ENCODE measurements around the gene TMC8.

TMC8 gene

DNA sequence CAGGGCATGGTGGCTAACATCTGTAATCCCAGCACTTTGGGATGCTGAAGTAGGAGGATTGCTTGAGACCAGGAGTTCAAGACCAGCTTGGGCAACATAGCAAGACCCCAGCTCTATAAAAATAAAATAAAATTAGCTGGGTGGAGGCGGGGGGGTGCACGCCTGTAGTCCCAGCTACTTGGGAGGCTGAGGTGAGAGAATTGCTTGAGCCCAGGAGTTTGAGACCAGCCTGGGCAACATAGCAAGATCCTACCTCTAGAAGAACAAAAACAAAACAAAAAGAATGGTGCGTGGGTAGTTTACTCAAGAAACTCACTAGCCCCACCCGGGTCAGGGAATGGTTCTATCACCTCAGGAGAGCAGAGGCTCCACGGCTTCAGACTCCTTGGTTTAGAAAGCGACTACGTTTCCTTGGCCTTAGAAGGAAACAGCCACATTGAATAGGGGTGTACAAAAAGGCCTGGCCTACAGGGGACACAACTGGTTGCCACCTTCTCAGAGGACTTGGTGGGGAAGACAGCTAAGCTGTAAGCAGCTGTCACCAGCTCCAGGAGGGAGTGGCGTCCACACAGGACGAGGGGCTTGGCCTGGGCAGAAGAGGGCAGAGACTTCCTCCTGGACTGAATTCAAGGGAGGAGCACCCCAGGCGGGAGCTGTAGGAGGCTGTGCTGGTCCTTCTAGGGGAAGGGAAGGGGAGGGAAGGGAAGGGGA is 55.6 kb downstream of the TMC8 start:
- no peak for DNase-seq

DNA sequence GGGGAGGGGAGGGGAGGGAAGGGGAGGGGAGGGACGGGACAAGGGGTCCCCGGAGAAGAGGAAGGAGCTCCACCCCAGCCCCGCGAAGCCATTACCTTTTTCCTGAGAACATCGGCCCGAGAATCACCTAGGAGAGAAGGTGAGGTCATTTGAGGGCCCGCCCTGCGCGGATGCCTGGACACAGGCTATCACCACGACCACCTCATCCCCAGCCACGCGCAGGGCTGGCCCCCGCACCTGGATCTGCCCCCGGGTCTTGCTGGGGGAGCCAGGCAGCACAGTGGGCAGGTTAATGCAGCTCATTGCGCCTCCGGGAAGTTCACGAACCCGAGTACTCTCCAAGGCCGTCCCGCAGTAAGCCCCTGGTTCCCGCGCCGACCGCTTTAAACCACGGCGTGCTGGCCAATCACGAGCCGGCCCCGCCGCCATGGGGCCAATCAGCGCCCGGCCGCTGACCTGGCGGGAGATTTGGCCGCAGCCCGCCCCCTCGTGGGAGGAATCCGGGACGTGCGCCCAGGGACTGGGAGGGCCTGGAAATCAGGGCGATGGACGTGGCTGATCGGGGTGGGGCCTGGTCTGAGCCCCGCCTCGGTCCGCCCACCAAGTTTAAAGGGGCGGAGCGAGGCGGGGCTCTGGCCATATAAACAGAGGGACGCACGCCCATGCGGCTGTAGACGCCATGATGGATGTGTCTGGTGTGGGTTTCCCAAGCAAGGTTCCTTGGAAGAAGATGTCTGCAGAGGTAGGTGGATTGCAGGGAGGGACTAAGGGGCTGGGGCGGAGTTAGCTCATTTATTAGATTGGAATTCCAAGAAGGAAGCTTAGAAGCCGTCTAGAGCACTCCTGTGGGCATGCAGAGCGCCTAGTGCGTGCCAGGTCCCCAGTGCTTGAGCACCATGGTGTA is 56.4 kb downstream of the TMC8 start, which contains the start of the genes AFMID and TK1:
Gene AFMID, plus strand, starts transcription at position 671 of the 904 bp plus-strand sequence. Its CDS starts 9 bp downstream, at position 680.
Gene TK1, minus strand, starts transcription at position 361 of the 904 bp plus-strand sequence. Its CDS starts 58 bp downstream, at position 303.
- peak; percentile 77 for DNase-seq

Data from activated naive CD4-positive, alpha-beta T cell treated with anti-CD3 and anti-CD28 coated beads, Interleukin-2, amount 50 U/mL, for 16 hours (primary cell).